Keratinocyte (primary cell): Measurements from ENCODE around the gene TNFRSF19. TPM values are rescaled to one million over a fixed set of nuclear protein-coding genes. Genes with fewer than 3 reads are reported as not detected.

ENCODE experiments used
- DNase-seq: peaks from one replicate; pipeline ENCODE4 v3.0.0-alpha.2; 2011; ENCODE audit warnings: low read depth, missing footprints, low spot score
- FAIRE-seq: peaks from 2 replicates; lab custom pipeline; 2011; peaks lifted over from hg19 to GRCh38; lab: Jason Lieb, UNC
- H2AFZ ChIP-seq: 2 replicates; pipeline ENCODE4 v1.6.0; 2012; ENCODE audit warnings: low read length, control low read depth, inconsistent platforms; ENCODE audit not compliant: control insufficient read depth
- H3K27ac ChIP-seq: 2 replicates; pipeline ENCODE4 v1.5.1; 2011; ENCODE audit warnings: low read length; ENCODE audit not compliant: control insufficient read depth, insufficient read depth
- H3K27me3 ChIP-seq: 3 replicates; pipeline ENCODE4 v1.6.0; 2011; ENCODE audit warnings: low read length; ENCODE audit not compliant: control insufficient read depth, insufficient read depth; ENCODE audit errors: extremely low read depth
- H3K36me3 ChIP-seq, 2 experiments: 2 replicates in 1 of 2; 3 replicates in 1 of 2; pipeline ENCODE4 v1.5.1; 2011; ENCODE audit warnings: low read length in 2 of 2, mild to moderate bottlenecking in 1 of 2; ENCODE audit not compliant: control insufficient read depth in 2 of 2, insufficient read depth in 2 of 2; ENCODE audit errors: extremely low read depth in 1 of 2
- H3K4me1 ChIP-seq: 3 replicates; pipeline ENCODE4 v1.5.1; 2011; ENCODE audit warnings: low read length; ENCODE audit not compliant: control insufficient read depth, insufficient read depth; ENCODE audit errors: extremely low read depth
- H3K4me2 ChIP-seq: 3 replicates; pipeline ENCODE4 v1.6.0; 2011; ENCODE audit warnings: low read depth, low read length; ENCODE audit not compliant: control insufficient read depth, insufficient read depth; ENCODE audit errors: extremely low read depth
- H3K4me3 ChIP-seq, 3 experiments: fragments of 200-600 bp in 1 of 3; sonication (generic) in 1 of 3; 2 replicates in 2 of 3; 3 replicates in 1 of 3; pipeline ENCODE4 v1.5.1; 2011 to 2016; ENCODE audit warnings: low read length in 3 of 3, mild to moderate bottlenecking in 3 of 3, control low read depth in 2 of 3, inconsistent platforms in 1 of 3, low read depth in 1 of 3, mixed read lengths in 1 of 3, mixed run types in 1 of 3, moderate library complexity in 1 of 3; ENCODE audit not compliant: control insufficient read depth in 2 of 3, insufficient read depth in 2 of 3; ENCODE audit errors: extremely low read depth in 1 of 3
- H3K79me2 ChIP-seq: 2 replicates; pipeline ENCODE4 v1.6.0; 2012; ENCODE audit warnings: low read length; ENCODE audit not compliant: control insufficient read depth, insufficient read depth
- H3K9ac ChIP-seq: 3 replicates; pipeline ENCODE4 v1.6.0; 2011; ENCODE audit warnings: low read length; ENCODE audit not compliant: control insufficient read depth, insufficient read depth; ENCODE audit errors: extremely low read depth
- H3K9me1 ChIP-seq: 3 replicates; pipeline ENCODE4 v1.6.0; 2011; ENCODE audit warnings: low read length; ENCODE audit not compliant: control insufficient read depth, insufficient read depth; ENCODE audit errors: extremely low read depth
- H3K9me3 ChIP-seq: 2 replicates; pipeline ENCODE4 v1.5.1; 2012; ENCODE audit warnings: low read depth, low read length; ENCODE audit not compliant: control insufficient read depth
- H4K20me1 ChIP-seq: 3 replicates; pipeline ENCODE4 v1.6.0; 2011; ENCODE audit warnings: low read length; ENCODE audit not compliant: control insufficient read depth, insufficient read depth; ENCODE audit errors: extremely low read depth
- CTCF ChIP-seq, 3 experiments: IDR thresholded peaks in 1 of 3; conservative IDR thresholded peaks in 1 of 3; optimal IDR thresholded peaks in 1 of 3; 2 replicates in 2 of 3; 3 replicates in 1 of 3; pipeline versions ENCODE3 to v1.5.1; 2011; ENCODE audit warnings: low read length in 3 of 3, mild to moderate bottlenecking in 3 of 3, moderate library complexity in 2 of 3, control low read depth in 1 of 3, inconsistent platforms in 1 of 3; ENCODE audit not compliant: insufficient read depth in 2 of 3; ENCODE audit errors: extremely low read depth in 1 of 3
- EZH2 ChIP-seq: IDR thresholded peaks from one replicate; pipeline ENCODE4 v1.6.1; 2012; ENCODE audit warnings: inconsistent platforms, mild to moderate bottlenecking, low read length, moderate library complexity
- dilution Hi-C: fragments of 300-500 bp; cut with MboI; formaldehyde crosslinking; loops from one replicate; pipeline ENCODE4 v1.7.0; 2020; ENCODE audit warnings: low sequenced_read_pairs; ENCODE audit not compliant: extremely low pct_ligation_motif_present
- polyA plus RNA-seq, 5 experiments: library from polyadenylated mRNA; depleted of rRNA in 3 of 5; stranded (reverse) in 3 of 5; stranded (forward) in 1 of 5; unstranded in 1 of 5; fragments of >200 nt; gene quantifications; 1 replicate in 1 of 5; 2 replicates in 3 of 5; 3 replicates in 1 of 5; pipeline versions ENCODE4 v1.2.1 to v1.2.3, GENCODE V29; 2011 to 2012; ENCODE audit warnings: missing spikeins in 2 of 5, low read depth in 1 of 5, low replicate concordance in 1 of 5

TNFRSF19 gene
- polyA plus RNA-seq, 1 donor (not counting 4 experiments of a cell fraction or from before 2014, with no cell fraction given), result 1.8 TPM

GRCh38 chr13:23610966-23611491 lies 40.8 kb downstream of the TNFRSF19 start:
- Histone ChIP-seq H3K9ac (no peak overlapping the region), H2AFZ (no peak overlapping the region), H3K4me3 (no peak overlapping the region), H3K79me2 (no peaks in the 10 kb centered on the region), H4K20me1 (no peaks in the 10 kb centered on the region), H3K36me3 (no peaks in the 10 kb centered on the region), H3K9me3 (no peaks in the 10 kb centered on the region), H3K27me3 (no peaks in the 10 kb centered on the region), H3K4me1 (peaks cover 19% of the 10 kb centered on the region), H3K9me1 (no peaks in the 10 kb centered on the region), H3K27ac (no peak overlapping the region), H3K4me2 (no peak overlapping the region)
- DNase-seq, result no peak
- TF ChIP-seq CTCF (optimal IDR thresholded peaks at IDR 0.05 in 1 of 3, IDR thresholded peaks at IDR 0.05 in 1 of 3, conservative IDR thresholded peaks at IDR 0.05 in 1 of 3; ENCODE audit: extremely low read depth in 1 of 3, insufficient read depth in 2 of 3, low read length in 3 of 3) (no peak), EZH2 (no peak)
- no peak for FAIRE-seq
- dilution Hi-C loops, result no loop called here

- no peaks in the 10 kb centered on the region for H3K36me3 ChIP-seq
- no peak overlapping the region for H3K27ac ChIP-seq
- H3K27me3 ChIP-seq, result no peaks in the 10 kb centered on the region
- H3K9me1 ChIP-seq, result no peaks in the 10 kb centered on the region
- no peaks in the 10 kb centered on the region for H3K79me2 ChIP-seq
- no peak overlapping the region for H3K4me3 ChIP-seq
- no peak overlapping the region for H3K9ac ChIP-seq
- FAIRE-seq, result no peak
- peaks cover 19% of the 10 kb centered on the region for H3K4me1 ChIP-seq
- no peaks in the 10 kb centered on the region for H3K9me3 ChIP-seq
- DNase-seq, result no peak
- no peak overlapping the region for H2AFZ ChIP-seq
- no peaks in the 10 kb centered on the region for H4K20me1 ChIP-seq
- no peak overlapping the region for H3K4me2 ChIP-seq
- TF ChIP-seq CTCF (optimal IDR thresholded peaks at IDR 0.05 in 1 of 3, IDR thresholded peaks at IDR 0.05 in 1 of 3, conservative IDR thresholded peaks at IDR 0.05 in 1 of 3; ENCODE audit: extremely low read depth in 1 of 3, insufficient read depth in 2 of 3, low read length in 3 of 3) (no peak), EZH2 (no peak)
- dilution Hi-C loops, result no loop called here
These were observed 42.0 kb downstream of the TNFRSF19 start for GRCh38 chr13:23612182-23612581.
